BE2C (cell line): ENCODE measurements around the gene SLC37A3.

Experiments
- DNase-seq: peaks from one replicate; pipeline ENCODE4 v3.0.0-alpha.2; 2020
- H3K27me3 ChIP-seq: fragments of 250-450 bp; sonication (Bioruptor Pico); 2 replicates; pipeline ENCODE4 v1.5.1; 2020; ENCODE audit warnings: mild to moderate bottlenecking
- H3K36me3 ChIP-seq: fragments of 250-450 bp; sonication (Bioruptor Pico); 2 replicates; pipeline ENCODE4 v1.5.1; 2020; ENCODE audit warnings: mild to moderate bottlenecking
- H3K4me1 ChIP-seq: fragments of 250-450 bp; sonication (Bioruptor Pico); 2 replicates; pipeline ENCODE4 v1.5.1; 2020
- H3K4me3 ChIP-seq: 2 replicates; pipeline ENCODE4 v1.5.1; 2011; ENCODE audit warnings: low read depth, low read length
- H3K9me3 ChIP-seq: fragments of 250-450 bp; sonication (Bioruptor Pico); 2 replicates; pipeline ENCODE4 v1.5.1; 2020
- CTCF ChIP-seq: IDR thresholded peaks from 2 replicates; pipeline ENCODE4 v1.5.1; 2012; ENCODE audit warnings: mild to moderate bottlenecking, low read depth, low read length

The SLC37A3 gene

GRCh38 chr7:140358412-140359051 is 39.8 kb downstream of the SLC37A3 start:
- H3K36me3 ChIP-seq: peaks cover 4% of the 10 kb centered on the region; the same call in 1 of the 2 replicates
- no peak for TF ChIP-seq CTCF
- H3K9me3 ChIP-seq: no peaks in the 10 kb centered on the region
- no peak overlapping the region for H3K4me3 ChIP-seq
- no peaks in the 10 kb centered on the region for H3K27me3 ChIP-seq
- H3K4me1 ChIP-seq: no peaks in the 10 kb centered on the region
- no peak for DNase-seq

GRCh38 chr7:140358024-140358411 is 40.3 kb downstream of the SLC37A3 start:
- Histone ChIP-seq H3K4me3 (no peak overlapping the region), H3K4me1 (no peaks in the 10 kb centered on the region), H3K36me3 (peaks cover 4% of the 10 kb centered on the region; the same call in 1 of the 2 replicates), H3K9me3 (no peaks in the 10 kb centered on the region), H3K27me3 (no peaks in the 10 kb centered on the region)
- TF ChIP-seq CTCF: no peak
- no peak for DNase-seq

- peaks cover 21% of the 10 kb centered on the region for H3K4me1 ChIP-seq
- H3K36me3 ChIP-seq: peaks cover 7% of the 10 kb centered on the region; the same call in 1 of the 2 replicates
- no peaks in the 10 kb centered on the region for H3K9me3 ChIP-seq
- H3K4me3 ChIP-seq: no peak overlapping the region
- TF ChIP-seq CTCF: no peak
- H3K27me3 ChIP-seq: no peaks in the 10 kb centered on the region
- DNase-seq: no peak
These were observed 48.3 kb downstream of the SLC37A3 start for GRCh38 chr7:140350056-140350455.

GRCh38 chr7:140349144-140349771 is 49.1 kb downstream of the SLC37A3 start:
- DNase-seq: peak; percentile 47
- no peaks in the 10 kb centered on the region for H3K27me3 ChIP-seq
- peaks cover 21% of the 10 kb centered on the region for H3K4me1 ChIP-seq
- peaks cover 7% of the 10 kb centered on the region; the same call in 1 of the 2 replicates for H3K36me3 ChIP-seq
- H3K4me3 ChIP-seq: peak overlapping the region; percentile 6; the same call in 1 of the 2 replicates
- no peak for TF ChIP-seq CTCF
- H3K9me3 ChIP-seq: no peaks in the 10 kb centered on the region

- H3K27me3 ChIP-seq: no peaks in the 10 kb centered on the region
- DNase-seq: no peak
- no peak overlapping the region for H3K4me3 ChIP-seq
- H3K9me3 ChIP-seq: no peaks in the 10 kb centered on the region
- peaks cover 21% of the 10 kb centered on the region for H3K4me1 ChIP-seq
- H3K36me3 ChIP-seq: peaks cover 7% of the 10 kb centered on the region; the same call in 1 of the 2 replicates
- no peak for TF ChIP-seq CTCF
These were observed 50.0 kb downstream of the SLC37A3 start for GRCh38 chr7:140348161-140348849.
